Measurements from ENCODE around the gene MYBPC1. TPM values are rescaled to one million over a fixed set of nuclear protein-coding genes. Genes with fewer than 3 reads are reported as not detected.

The MYBPC1 gene
- total and polyA plus RNA-seq, 2 of the 4 experiments (the other 2 are of a cell fraction) = not detected

DNA sequence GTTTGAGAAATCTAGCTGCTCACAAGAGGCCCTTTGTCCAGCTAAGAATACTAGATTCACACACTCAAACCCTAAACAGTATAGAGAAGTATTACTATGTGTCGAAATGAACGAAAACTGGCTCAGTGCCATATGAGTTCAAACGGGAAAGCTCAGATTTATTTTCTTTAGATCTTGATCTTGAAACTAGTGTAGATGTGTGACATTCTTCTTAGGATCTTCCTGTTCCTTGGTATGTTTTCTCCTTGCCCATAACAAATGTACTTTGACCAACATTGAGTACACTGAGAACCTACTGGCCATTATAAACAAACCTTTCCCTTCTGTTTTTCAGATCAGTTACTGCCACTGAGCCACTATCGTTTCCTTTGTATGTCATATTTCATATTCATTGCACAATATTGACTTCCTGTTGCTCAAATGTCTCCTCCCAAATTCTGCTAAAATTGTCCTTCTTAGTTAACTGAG, 21.3 kb downstream of the MYBPC1 start:
- Histone ChIP-seq H2BK5ac (ENCODE audit: low read depth, low read length, poor library complexity, severe bottlenecking) (no peak overlapping the region), H3K4ac (ENCODE audit: low read depth, low read length) (no peak overlapping the region), H4K5ac (ENCODE audit: low read depth, low read length) (no peak overlapping the region), H2BK15ac (ENCODE audit: low read depth, low read length) (no peak overlapping the region), H3K14ac (replicated peaks; ENCODE audit: low read depth, low read length) (no peak overlapping the region), H3K9me1 (ENCODE audit: insufficient read depth, low read length) (no peaks in the 10 kb centered on the region), H3K79me1 (ENCODE audit: low read depth in 1 of 2, low read length in 2 of 2) (no peaks in the 10 kb centered on the region), H2AK5ac (ENCODE audit: low read depth, low read length) (no peak overlapping the region), H3K9ac (ENCODE audit: low read depth, low read length) (no peak overlapping the region), H3K27ac (ENCODE audit: insufficient read depth, low read length) (no peak overlapping the region), H2AFZ (replicated peaks; ENCODE audit: low read length, poor library complexity) (no peak overlapping the region), H2AK9ac (replicated peaks; ENCODE audit: low read depth, low read length, poor library complexity) (no peak overlapping the region), H3K4me2 (ENCODE audit: low read depth, low read length) (no peak overlapping the region), H2BK120ac (ENCODE audit: low read depth, low read length) (no peak overlapping the region), H4K8ac (ENCODE audit: low read depth in 2 of 2, low read length in 2 of 2) (no peak overlapping the region), H3K36me3 (ENCODE audit: control insufficient read depth, insufficient read depth, low read length) (no peaks in the 10 kb centered on the region), H3K27me3 (ENCODE audit: control insufficient read depth, insufficient read depth, low read length) (no peaks in the 10 kb centered on the region), H3K18ac (ENCODE audit: low read depth, low read length) (no peak overlapping the region), H4K20me1 (ENCODE audit: insufficient read depth, low read length) (no peaks in the 10 kb centered on the region), H2BK20ac (ENCODE audit: low read depth, low read length) (no peak overlapping the region), H3K9me3 (ENCODE audit: control insufficient read depth, insufficient read depth, low read length) (no peaks in the 10 kb centered on the region), H3K4me3 (ENCODE audit: insufficient read depth, low read depth, low read length) (no peak overlapping the region), H3K23ac (ENCODE audit: low read depth, low read length) (no peak overlapping the region), H3K4me1 (ENCODE audit: control insufficient read depth, insufficient read depth, low read length) (no peaks in the 10 kb centered on the region), H3K56ac (ENCODE audit: extremely low read depth, insufficient read depth, low read length) (no peak overlapping the region), H4K91ac (ENCODE audit: insufficient read depth, low read depth, low read length) (no peak overlapping the region)
- in situ Hi-C loops (cut with MboI; ENCODE audit: low sequenced_read_pairs) (no loop called here), dilution Hi-C loops (cut with HindIII; ENCODE audit: low sequenced_read_pairs, unreplicated experiment) (no loop called here), intact Hi-C loops (cut with micrococcal nuclease) (no loop called here)
- TF ChIP-seq NFE2L2 (IDR thresholded peaks at IDR 0.05; ENCODE audit: low read depth, low read length) = no peak
- peak; percentile 53; the same call in 1 of the 2 replicates for TF ChIP-seq CEBPB (IDR thresholded peaks at IDR 0.05; ENCODE audit: low read depth, low read length)
- ChIA-PET POLR2A (ENCODE audit: unreplicated experiment) (no interaction called here), CTCF (no interaction called here)
- DNase-seq (no peak), ATAC-seq (ENCODE audit: low read depth) (no peak)
- no TSS peak for BruUV-seq (replicated peaks)
- WGBS, 2 experiments (ENCODE audit: extremely low coverage in 2 of 2, insufficient read length in 1 of 2) = no CpG with 5 or more reads among the region's 4 CpGs

All from IMR-90 (cell line).